AG08395 (cell line): ENCODE measurements around the gene TRDN.
"Not testable (repeated sequence)": the region's sequence is repeated elsewhere in the genome, so short reads cannot be mapped to it uniquely, and the experiment has no call there.

ENCODE experiments used
- DNase-seq: peaks from one replicate; pipeline ENCODE4 v3.0.0; 2012; ENCODE audit warnings: mixed read lengths, low spot score

Gene TRDN

DNA sequence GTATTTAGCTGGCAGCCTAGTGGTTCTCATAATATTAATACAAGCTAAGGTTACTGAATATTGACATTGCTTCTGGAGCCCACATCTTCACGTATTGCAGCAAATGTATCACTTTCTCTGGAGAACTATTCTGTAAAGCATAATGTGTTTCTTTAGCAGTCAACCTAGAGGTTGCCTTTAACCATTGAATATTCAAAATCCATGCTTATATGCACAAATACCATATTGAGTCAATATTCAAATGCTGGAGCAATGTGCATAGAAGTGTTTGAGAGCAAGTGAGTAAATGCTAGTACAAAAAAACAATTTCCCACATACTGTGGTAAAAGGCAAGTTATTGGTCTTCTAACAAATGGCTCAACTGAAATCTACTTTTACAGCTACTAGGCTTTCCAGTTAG lies 231.8 kb downstream of the TRDN start:
- DNase-seq = no peak

GRCh38 chr6:123402052-123402451 lies 234.7 kb downstream of the TRDN start:
- DNase-seq = no peak

DNA sequence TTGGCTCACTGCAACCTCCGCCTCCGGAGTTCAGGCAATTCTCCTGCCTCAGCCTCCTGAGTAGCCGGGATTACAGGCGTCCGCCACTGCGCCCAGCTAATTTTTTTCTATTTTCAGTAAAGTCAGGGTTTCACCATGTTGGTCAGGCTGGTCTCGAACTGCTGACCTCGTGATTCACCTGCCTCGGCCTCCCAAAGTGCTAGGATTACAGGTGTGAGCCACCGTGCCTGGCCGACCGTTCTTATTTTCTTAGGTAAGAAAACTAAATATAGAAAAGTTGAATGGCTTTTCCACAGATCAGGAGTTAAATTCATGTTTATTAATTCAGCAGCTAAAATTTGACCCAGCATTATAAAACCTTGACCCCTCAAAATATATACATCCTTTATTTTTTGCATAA lies 238.7 kb downstream of the TRDN start:
- no peak for DNase-seq

GRCh38 chr6:123393331-123393730 lies 243.4 kb downstream of the TRDN start:
- DNase-seq = no peak

GRCh38 chr6:123383718-123384117 lies 253.0 kb downstream of the TRDN start:
- no peak for DNase-seq

DNA sequence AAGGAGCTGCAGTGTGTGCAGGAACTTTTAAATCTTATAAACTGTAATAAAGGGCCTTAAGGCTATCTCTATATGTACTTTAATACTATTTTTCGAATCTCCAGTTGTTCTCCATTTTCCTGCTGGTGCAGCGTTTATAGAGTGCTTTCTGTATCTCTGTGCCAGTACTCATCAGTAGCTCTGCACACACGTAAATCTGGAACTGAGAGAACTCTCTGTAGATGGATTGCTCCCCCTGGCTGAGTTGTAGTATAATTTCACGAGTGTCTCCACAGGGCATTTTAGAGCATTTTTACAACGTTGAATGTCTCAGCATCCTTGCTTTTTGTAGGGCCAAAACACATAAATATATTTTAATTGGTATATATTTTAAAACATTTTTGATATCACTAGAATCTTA lies 256.5 kb downstream of the TRDN start:
- DNase-seq = no peak

DNA sequence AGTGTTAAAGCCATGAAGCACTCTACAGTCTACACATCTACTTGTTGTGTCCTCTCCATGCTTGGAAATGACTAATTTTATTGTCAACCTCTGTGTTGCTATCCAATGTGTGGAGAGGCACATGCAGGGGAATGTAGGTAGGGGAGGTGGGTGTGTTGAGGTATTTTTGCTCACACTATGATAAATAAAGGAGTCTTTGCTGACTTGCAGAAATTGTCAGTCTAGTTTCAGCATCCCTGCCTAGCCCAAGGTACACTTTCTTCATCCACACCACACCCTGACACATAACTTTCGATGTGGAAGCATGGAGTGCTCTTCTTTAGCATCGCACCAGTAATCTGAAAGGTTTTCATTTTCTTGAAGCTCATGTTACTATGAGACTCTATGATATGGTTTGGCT lies 264.0 kb downstream of the TRDN start:
- no peak for DNase-seq

GRCh38 chr6:123363912-123364311 lies 272.8 kb downstream of the TRDN start:
- no peak for DNase-seq

GRCh38 chr6:123360359-123360758 lies 276.4 kb downstream of the TRDN start:
- no peak for DNase-seq

GRCh38 chr6:123352705-123353104 lies 284.0 kb downstream of the TRDN start:
- no peak for DNase-seq

DNA sequence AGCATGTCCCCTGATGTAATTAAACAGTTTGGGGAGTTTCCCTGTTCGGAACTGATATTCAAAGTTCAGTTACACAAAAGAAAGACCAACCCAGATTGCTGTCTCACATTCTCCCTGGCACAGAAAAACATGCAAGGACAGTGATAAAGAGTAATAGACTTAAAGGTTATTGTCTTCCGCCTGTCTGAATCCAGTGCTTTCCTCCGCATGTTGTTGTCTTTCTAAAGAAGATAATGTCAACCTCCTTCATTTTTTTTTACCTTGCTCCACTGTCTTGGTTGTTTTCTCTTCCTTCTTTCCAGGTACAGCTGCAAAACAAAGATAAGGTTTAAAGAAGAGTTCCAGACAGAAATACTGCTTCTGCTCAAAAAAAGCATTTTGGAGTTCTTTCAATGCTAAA lies 284.5 kb downstream of the TRDN start:
- DNase-seq = no peak

- no peak for DNase-seq
These were observed 292.9 kb downstream of the TRDN start for GRCh38 chr6:123343836-123344235.

DNA sequence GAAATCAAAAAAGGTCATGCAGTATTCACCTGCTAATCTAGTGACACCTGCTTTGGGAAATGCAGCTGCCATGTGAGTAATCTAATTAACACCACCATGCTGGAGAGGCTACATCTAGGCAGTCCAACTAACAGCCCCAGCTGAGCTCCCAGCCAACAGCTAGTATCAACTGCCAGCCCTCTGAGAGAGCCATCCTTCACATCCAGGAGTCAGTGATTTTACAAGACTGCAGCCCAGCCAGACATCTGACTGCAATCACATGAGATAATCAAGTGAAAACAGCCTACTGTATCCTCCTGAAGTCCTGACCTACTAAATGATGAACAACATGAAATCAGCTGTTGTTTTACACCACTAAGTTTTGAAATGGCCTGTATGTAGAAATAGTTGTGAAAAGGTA lies 298.4 kb downstream of the TRDN start:
- no peak for DNase-seq

GRCh38 chr6:123333000-123333756 lies 303.6 kb downstream of the TRDN start:
- no peak for DNase-seq

DNA sequence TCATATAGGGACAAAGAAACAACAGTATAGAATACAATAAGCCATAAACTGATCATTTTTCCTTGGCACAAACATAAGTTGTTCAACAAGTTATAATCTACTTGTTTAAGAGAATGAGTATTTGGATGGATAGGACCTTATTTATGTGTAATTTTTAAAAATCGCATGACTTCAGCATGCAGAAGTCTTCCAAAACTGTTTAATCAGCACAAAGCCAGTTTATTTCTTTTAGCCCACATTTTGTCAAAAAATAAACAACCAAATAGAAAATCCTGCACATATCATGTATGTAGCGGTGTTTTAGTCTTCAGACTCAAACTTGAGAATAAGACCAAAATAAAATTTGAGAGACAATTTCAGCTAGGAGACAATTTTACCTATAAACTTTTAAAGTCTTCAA lies 304.7 kb downstream of the TRDN start:
- no peak for DNase-seq

- DNase-seq = no peak
These were observed 307.4 kb downstream of the TRDN start for GRCh38 chr6:123329337-123329736.

GRCh38 chr6:123323452-123324329 lies 313.1 kb downstream of the TRDN start:
- no peak for DNase-seq

DNA sequence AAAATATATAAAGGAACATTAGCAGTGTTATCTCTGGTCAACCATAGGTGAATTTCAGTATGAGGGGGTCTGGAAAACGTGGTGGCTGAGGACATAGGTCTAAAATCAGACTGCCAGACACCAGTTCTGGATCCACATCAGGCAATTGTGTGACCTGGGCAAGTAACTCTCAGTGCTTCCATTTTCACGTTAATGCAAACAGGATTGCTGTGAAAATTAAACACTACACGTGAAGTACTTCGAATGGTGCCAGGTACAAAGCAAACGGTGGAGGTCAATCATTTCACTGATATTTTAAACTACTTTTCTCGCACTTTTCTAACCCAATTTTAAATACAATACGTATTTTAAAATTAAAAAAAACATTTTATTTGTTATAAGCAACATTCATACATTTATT lies 315.7 kb downstream of the TRDN start:
- DNase-seq = no peak

DNA sequence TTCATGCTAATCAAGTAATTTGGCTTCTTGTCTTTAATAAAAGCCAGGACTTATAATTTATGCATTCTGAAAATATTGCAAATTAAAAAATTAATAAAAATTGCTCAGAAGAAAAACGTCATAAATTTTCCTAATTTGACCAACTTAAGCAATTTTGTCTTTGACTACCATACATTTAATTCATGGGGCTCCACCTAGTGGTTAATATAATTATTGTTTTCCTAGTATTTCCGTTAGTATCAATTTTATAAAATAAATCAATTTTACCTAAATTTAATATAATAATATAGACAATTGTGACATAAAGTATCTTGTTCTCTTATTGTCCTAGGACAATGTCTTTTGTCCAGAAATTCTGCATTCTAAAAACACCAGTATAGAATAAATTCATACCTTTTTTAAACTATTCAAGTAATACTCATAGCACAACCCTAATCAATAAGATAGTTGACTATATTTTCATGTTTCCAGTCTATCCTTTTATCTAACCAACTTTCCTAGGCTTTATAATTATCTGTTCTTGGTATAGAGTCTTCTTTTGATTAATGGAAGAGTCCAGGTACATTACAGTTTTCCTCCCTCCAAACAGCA lies 319.9 kb downstream of the TRDN start:
- peak; percentile 2 for DNase-seq

GRCh38 chr6:123314459-123314858 lies 322.3 kb downstream of the TRDN start:
- not testable (repeated sequence) for DNase-seq

GRCh38 chr6:123309130-123309529 lies 327.6 kb downstream of the TRDN start:
- no peak for DNase-seq

- DNase-seq = no peak
These were observed 330.4 kb downstream of the TRDN start for GRCh38 chr6:123306334-123306733.

- no peak for DNase-seq
These were observed 341.1 kb downstream of the TRDN start for GRCh38 chr6:123295672-123296071.
